K562 (cell line): ENCODE measurements around the gene MAK. TPM values are rescaled to one million over a fixed set of nuclear protein-coding genes. Genes with fewer than 3 reads are reported as not detected.

Experiments used
- ATF7 ChIP-seq: fragments of 450-650 bp; IDR thresholded peaks from 2 replicates; pipeline ENCODE4 v1.7.1; 2014; ENCODE audit warnings: mild to moderate bottlenecking, moderate library complexity
- BDP1 ChIP-seq: IDR thresholded peaks from 3 replicates; pipeline ENCODE4 v1.6.1; 2011; ENCODE audit not compliant: insufficient read length, insufficient read depth
- CBFB ChIP-seq: sonication (generic); formaldehyde crosslinking; IDR thresholded peaks from 2 replicates; pipeline ENCODE4 v1.4.0; 2020; ENCODE audit warnings: mild to moderate bottlenecking, missing genetic modification reagents
- DACH1 ChIP-seq: fragments of 450-650 bp; IDR thresholded peaks from 2 replicates; pipeline ENCODE4 v1.6.1; 2018; ENCODE audit not compliant: partially characterized antibody
- E2F6 ChIP-seq, 2 experiments: IDR thresholded peaks; 2 replicates each; pipeline ENCODE4 v1.6.1; 2011; ENCODE audit warnings: borderline replicate concordance in 1 of 2, control low read depth in 1 of 2, low read depth in 1 of 2, low read length in 1 of 2, mild to moderate bottlenecking in 1 of 2, mixed read lengths in 1 of 2, moderate library complexity in 1 of 2; ENCODE audit not compliant: insufficient read depth in 1 of 2, insufficient read length in 1 of 2, poor library complexity in 1 of 2, severe bottlenecking in 1 of 2; ENCODE audit errors: extremely low read depth in 1 of 2
- EZH2 ChIP-seq: IDR thresholded peaks from 2 replicates; pipeline ENCODE4 v1.6.1; 2012; ENCODE audit warnings: low read depth, mild to moderate bottlenecking, inconsistent platforms, low read length, borderline replicate concordance
- HCFC1 ChIP-seq: IDR thresholded peaks from 2 replicates; pipeline ENCODE4 v1.6.1; 2012; ENCODE audit warnings: low read depth, low read length, improper control_type of control experiment
- HNRNPLL ChIP-seq: fragments of 200-400 bp; formaldehyde crosslinking; IDR thresholded peaks from 2 replicates; pipeline ENCODE4 v1.6.1; 2017; ENCODE audit warnings: low read length, low read depth, mild to moderate bottlenecking; ENCODE audit not compliant: poor library complexity, severe bottlenecking
- ID3 ChIP-seq, 2 experiments: fragments of 250-450 bp in 1 of 2; fragments of 450-650 bp in 1 of 2; sonication (Bioruptor Pico) in 1 of 2; IDR thresholded peaks; 2 replicates each; pipeline versions ENCODE4 v1.6.1 to v1.8.0; 2016 to 2021; ENCODE audit warnings: mild to moderate bottlenecking in 2 of 2, moderate library complexity in 2 of 2, missing compliant biosample characterization in 1 of 2, missing genetic modification characterization in 1 of 2
- KDM2B ChIP-seq: fragments of 250-450 bp; sonication (Bioruptor Pico); IDR thresholded peaks from 2 replicates; pipeline ENCODE4 v1.8.0; 2021; ENCODE audit warnings: mild to moderate bottlenecking, moderate library complexity
- MCM3 ChIP-seq: fragments of 450-650 bp; IDR thresholded peaks from 2 replicates; pipeline ENCODE4 v1.6.1; 2016
- MIER1 ChIP-seq: fragments of 450-650 bp; IDR thresholded peaks from 2 replicates; pipeline ENCODE4 v1.6.1; 2016; ENCODE audit warnings: antibody characterized with exemption, mild to moderate bottlenecking, low read depth
- NKRF ChIP-seq: fragments of 450-650 bp; IDR thresholded peaks from 2 replicates; pipeline ENCODE4 v1.6.1; 2016; ENCODE audit warnings: borderline replicate concordance
- PHF21A ChIP-seq: fragments of 450-650 bp; IDR thresholded peaks from 2 replicates; pipeline ENCODE4 v1.6.1; 2017; ENCODE audit warnings: low read depth, borderline replicate concordance
- PRMT5 ChIP-seq: sonication (generic); formaldehyde crosslinking; IDR thresholded peaks from 2 replicates; pipeline ENCODE4 v1.5.0; 2020; ENCODE audit warnings: missing genetic modification reagents
- PTRF ChIP-seq: fragments of 450-650 bp; IDR thresholded peaks from 2 replicates; pipeline ENCODE4 v1.6.1; 2016; ENCODE audit warnings: mild to moderate bottlenecking, missing genetic modification characterization, missing compliant biosample characterization
- SUPT5H ChIP-seq: fragments of 450-650 bp; IDR thresholded peaks from 2 replicates; pipeline ENCODE4 v1.6.1; 2016
- TAF7 ChIP-seq: fragments of 450-650 bp; IDR thresholded peaks from 2 replicates; pipeline ENCODE4 v1.6.1; 2016; ENCODE audit warnings: missing genetic modification characterization, missing compliant biosample characterization
- TCFL5 ChIP-seq: fragments of 250-450 bp; sonication (Bioruptor Pico); conservative IDR thresholded peaks from 2 replicates; pipeline ENCODE4 v1.6.1; 2021; ENCODE audit warnings: mild to moderate bottlenecking, moderate library complexity, matching md5 sums
- ZBTB7A ChIP-seq: IDR thresholded peaks from 2 replicates; pipeline ENCODE4 v1.6.1; 2011; ENCODE audit warnings: low read depth, mild to moderate bottlenecking, low read length, moderate library complexity, borderline replicate concordance; ENCODE audit not compliant: control insufficient read depth
- ZBTB8A ChIP-seq: fragments of 450-650 bp; IDR thresholded peaks from 2 replicates; pipeline ENCODE4 v1.6.1; 2018; ENCODE audit warnings: mild to moderate bottlenecking, moderate library complexity; ENCODE audit not compliant: partially characterized antibody
- ZNF24 ChIP-seq: fragments of 450-650 bp; IDR thresholded peaks from 2 replicates; pipeline ENCODE4 v1.6.1; 2016
- ZNF696 ChIP-seq: fragments of 250-450 bp; sonication (Bioruptor Pico); conservative IDR thresholded peaks from 2 replicates; pipeline ENCODE4 v1.4.0; 2020; ENCODE audit warnings: mild to moderate bottlenecking, moderate library complexity
- ZNF785 ChIP-seq: fragments of 250-450 bp; sonication (Bioruptor Pico); IDR thresholded peaks from 2 replicates; pipeline ENCODE4 v1.4.0; 2020; ENCODE audit warnings: mild to moderate bottlenecking
- ZZZ3 ChIP-seq: fragments of 450-650 bp; IDR thresholded peaks from 2 replicates; pipeline ENCODE4 v1.6.1; 2016; ENCODE audit warnings: antibody characterized with exemption, mild to moderate bottlenecking, moderate library complexity
- polyA plus RNA-seq, 8 experiments: library from polyadenylated mRNA; depleted of rRNA in 4 of 8; stranded (reverse) in 5 of 8; unstranded in 3 of 8; fragments of >200 nt; fragmentation: Nextera tagmentation in 2 of 8; fragmentation: Illumina TruSeq in 1 of 8; extraction: Ambion mirVana in 2 of 8; extraction: Trizol in 1 of 8; gene quantifications; 2 replicates each; pipeline versions ENCODE4 v1.2.1 to v1.2.3, GENCODE V29; 2011 to 2014; ENCODE audit warnings: inconsistent platforms in 1 of 8, missing spikeins in 1 of 8
- total RNA-seq, 7 experiments: library from RNA; depleted of rRNA in 6 of 7; stranded (reverse); fragments of >200 nt in 6 of 7; fragmentation: Illumina TruSeq in 2 of 7; extraction: Trizol in 2 of 7; gene quantifications; 2 replicates each; pipeline versions ENCODE4 v1.2.1 to v1.2.3, GENCODE V29; 2011 to 2021; ENCODE audit warnings: low replicate concordance in 1 of 7
- TF ChIP-seq, protein P1 (sequence below): fragments of 450-650 bp; conservative IDR thresholded peaks from 2 replicates; pipeline ENCODE4 v1.6.1; 2016; ENCODE audit warnings: missing genetic modification characterization, low read depth, mild to moderate bottlenecking, control low read depth, missing compliant biosample characterization

The MAK gene
- total and polyA plus RNA-seq, 9 of the 15 experiments (the other 6 are each of a cell fraction or from before 2014, with no cell fraction given) = 0.25 to 1.1 (median 0.53) TPM

GRCh38 chr6:10771371-10771894 lies 66.9 kb downstream of the MAK start (continued):
- TF ChIP-seq TCFL5 (CRISPR knock-in tag) (no peak), HCFC1 (no peak), E2F6 (IDR thresholded peaks at IDR 0.05; ENCODE audit: borderline replicate concordance in 1 of 2, extremely low read depth in 1 of 2, insufficient read depth in 1 of 2, insufficient read length in 1 of 2, low read depth in 1 of 2, low read length in 1 of 2, poor library complexity in 1 of 2, severe bottlenecking in 1 of 2) (peak; percentile 42 to 48), EZH2 (no peak), BDP1 (no peak), PRMT5 (no peak), KDM2B (CRISPR knock-in tag) (no peak), ZNF24 (no peak), PTRF (tag) (no peak), TAF7 (tag) (no peak), ZZZ3 (no peak), DACH1 (no peak), ATF7 (peak; percentile 78; the same call in 1 of the 2 replicates), PHF21A (no peak), ZNF785 (CRISPR knock-in tag) (no peak), ZBTB8A (no peak), ZBTB7A (no peak), MCM3 (no peak), SUPT5H (no peak), ZNF696 (CRISPR knock-in tag) (no peak), ID3 (CRISPR knock-in tag; IDR thresholded peaks at IDR 0.05) (no peak), ID3 (tag; IDR thresholded peaks at IDR 0.05) (peak; percentile 97), CBFB (CRISPR knock-in tag) (no peak), MIER1 (no peak; the same call in 1 of the 2 replicates), NKRF (peak; percentile 68), HNRNPLL (no peak)
- TF ChIP-seq, protein P1, sequence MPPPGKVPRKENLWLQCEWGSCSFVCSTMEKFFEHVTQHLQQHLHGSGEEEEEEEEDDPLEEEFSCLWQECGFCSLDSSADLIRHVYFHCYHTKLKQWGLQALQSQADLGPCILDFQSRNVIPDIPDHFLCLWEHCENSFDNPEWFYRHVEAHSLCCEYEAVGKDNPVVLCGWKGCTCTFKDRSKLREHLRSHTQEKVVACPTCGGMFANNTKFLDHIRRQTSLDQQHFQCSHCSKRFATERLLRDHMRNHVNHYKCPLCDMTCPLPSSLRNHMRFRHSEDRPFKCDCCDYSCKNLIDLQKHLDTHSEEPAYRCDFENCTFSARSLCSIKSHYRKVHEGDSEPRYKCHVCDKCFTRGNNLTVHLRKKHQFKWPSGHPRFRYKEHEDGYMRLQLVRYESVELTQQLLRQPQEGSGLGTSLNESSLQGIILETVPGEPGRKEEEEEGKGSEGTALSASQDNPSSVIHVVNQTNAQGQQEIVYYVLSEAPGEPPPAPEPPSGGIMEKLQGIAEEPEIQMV (tag) = no peak
